ENCODE measurements around the gene TEN1. TPM values are rescaled to one million over a fixed set of nuclear protein-coding genes. Genes with fewer than 3 reads are reported as not detected.
A peak's percentile ranks its signal among the peaks of the same experiment; 100 is the strongest.

Gene TEN1
- total and polyA plus RNA-seq, 2 of the 13 experiments (the other 11 are each of a cell fraction or from before 2014, with no cell fraction given), result 18.0 to 21.3 TPM

- Histone ChIP-seq H3K9ac (ENCODE audit: insufficient read depth, low read depth, low read length) (peak overlapping the region; percentile 91), H3K27me3 (ENCODE audit: control insufficient read depth in 1 of 2, insufficient read depth in 2 of 2, low read length in 2 of 2) (no peaks in the 10 kb centered on the region; a peak in 1 of 5 replicates), H2AFZ (ENCODE audit: low read length) (no peak overlapping the region), H3K79me2 (ENCODE audit: insufficient read depth, low read length) (peaks cover 38% of the 10 kb centered on the region), H3K4me1 (ENCODE audit: insufficient read depth, low read length) (peaks cover 80% of the 10 kb centered on the region), H3K36me3 (replicated peaks in 1 of 2; ENCODE audit: control insufficient read depth in 1 of 2, insufficient read depth in 2 of 2, low read length in 2 of 2) (no peaks in the 10 kb centered on the region; a peak in 1 of 5 replicates), H4K20me1 (ENCODE audit: insufficient read depth, low read length) (peaks cover 3% of the 10 kb centered on the region; the same call in 1 of the 2 replicates), H3K4me2 (ENCODE audit: low read depth, low read length) (peak overlapping the region; percentile 87), H3K27ac (ENCODE audit: extremely low read length, insufficient read depth, low read length) (peak overlapping the region; percentile 99), H3K4me3 (replicated peaks in 1 of 3; ENCODE audit: insufficient read depth in 1 of 3, low read depth in 2 of 3, low read length in 3 of 3) (peak overlapping the region; percentile 74 to 98 (median 93)), H3K9me3 (ENCODE audit: low read length) (no peaks in the 10 kb centered on the region)
- peak; percentile 53 for ATAC-seq
- DNase-seq (ENCODE audit: low spot score), result no peak
- intact Hi-C loops (cut with micrococcal nuclease; ENCODE audit: unreplicated experiment) (loop anchor here (1.0 to 2.0 kb wide), 3 partner anchors 14 to 75 kb away; partner anchors contain the start of gene MRPL38), in situ Hi-C loops (cut with HindIII; ENCODE audit: extremely low pct_ligation_motif_present, low pct_unique_long_range_greater_than_20kb) (no loop called here)
- POLR2A ChIA-PET, result interaction anchor here (1.0 to 11.5 kb wide), 3 partner anchors 19 to 103 kb away, joined by 3 to 481 read pairs (median 4); partner anchors contain the start of gene CDK3
- FAIRE-seq, result no peak
- CTCF ChIA-PET (ENCODE audit: low intra/inter-chr PET ratio, low total read pairs), result interaction anchor here (1.4 kb wide), 1 partner anchor 26 kb away, joined by 4 read pairs; no protein-coding TSS in a partner anchor
- WGBS (ENCODE audit: low lambda C conversion rate), result 1% methylated on average over 12 of the region's 19 CpGs
- TSS peak; percentile 76 for BruUV-seq (replicated peaks)
- 0 out of 2 replicates have a peak, but pooled peaks have one; percentile 11 for TF ChIP-seq ZNF20 (CRISPR knock-in tag; IDR thresholded peaks at IDR 0.05)
- TF ChIP-seq, protein P1, sequence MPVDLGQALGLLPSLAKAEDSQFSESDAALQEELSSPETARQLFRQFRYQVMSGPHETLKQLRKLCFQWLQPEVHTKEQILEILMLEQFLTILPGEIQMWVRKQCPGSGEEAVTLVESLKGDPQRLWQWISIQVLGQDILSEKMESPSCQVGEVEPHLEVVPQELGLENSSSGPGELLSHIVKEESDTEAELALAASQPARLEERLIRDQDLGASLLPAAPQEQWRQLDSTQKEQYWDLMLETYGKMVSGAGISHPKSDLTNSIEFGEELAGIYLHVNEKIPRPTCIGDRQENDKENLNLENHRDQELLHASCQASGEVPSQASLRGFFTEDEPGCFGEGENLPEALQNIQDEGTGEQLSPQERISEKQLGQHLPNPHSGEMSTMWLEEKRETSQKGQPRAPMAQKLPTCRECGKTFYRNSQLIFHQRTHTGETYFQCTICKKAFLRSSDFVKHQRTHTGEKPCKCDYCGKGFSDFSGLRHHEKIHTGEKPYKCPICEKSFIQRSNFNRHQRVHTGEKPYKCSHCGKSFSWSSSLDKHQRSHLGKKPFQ (CRISPR knock-in tag; IDR thresholded peaks at IDR 0.05; ENCODE audit: insufficient replicate concordance), result peak; percentile 6
- TF ChIP-seq CBX2 (IDR thresholded peaks at IDR 0.05; ENCODE audit: low read depth, low read length), result no peak
- no peak for TF ChIP-seq CBX2 (CRISPR knock-in tag; IDR thresholded peaks at IDR 0.05; ENCODE audit: low read depth)
- TF ChIP-seq ZNF512B (CRISPR knock-in tag; IDR thresholded peaks at IDR 0.05; ENCODE audit: borderline replicate concordance), result no peak
- TF ChIP-seq BORCS8-MEF2B (CRISPR knock-in tag; IDR thresholded peaks at IDR 0.05), result no peak
- no peak for TF ChIP-seq MEIS2 (CRISPR knock-in tag; IDR thresholded peaks at IDR 0.05)
- TF ChIP-seq, protein P2, sequence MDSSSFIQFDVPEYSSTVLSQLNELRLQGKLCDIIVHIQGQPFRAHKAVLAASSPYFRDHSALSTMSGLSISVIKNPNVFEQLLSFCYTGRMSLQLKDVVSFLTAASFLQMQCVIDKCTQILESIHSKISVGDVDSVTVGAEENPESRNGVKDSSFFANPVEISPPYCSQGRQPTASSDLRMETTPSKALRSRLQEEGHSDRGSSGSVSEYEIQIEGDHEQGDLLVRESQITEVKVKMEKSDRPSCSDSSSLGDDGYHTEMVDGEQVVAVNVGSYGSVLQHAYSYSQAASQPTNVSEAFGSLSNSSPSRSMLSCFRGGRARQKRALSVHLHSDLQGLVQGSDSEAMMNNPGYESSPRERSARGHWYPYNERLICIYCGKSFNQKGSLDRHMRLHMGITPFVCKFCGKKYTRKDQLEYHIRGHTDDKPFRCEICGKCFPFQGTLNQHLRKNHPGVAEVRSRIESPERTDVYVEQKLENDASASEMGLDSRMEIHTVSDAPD (CRISPR knock-in tag; IDR thresholded peaks at IDR 0.05), result 0 out of 2 replicates have a peak, but pooled peaks have one; percentile 3
- 0 out of 2 replicates have a peak, but pooled peaks have one; percentile 0 for TF ChIP-seq ZNF776 (CRISPR knock-in tag; IDR thresholded peaks at IDR 0.05)
- TF ChIP-seq ZNF138 (CRISPR knock-in tag; IDR thresholded peaks at IDR 0.05; ENCODE audit: low read depth), result 0 out of 2 replicates have a peak, but pooled peaks have one; percentile 7
- 0 out of 2 replicates have a peak, but pooled peaks have one; percentile 3 for TF ChIP-seq XBP1 (CRISPR knock-in tag; IDR thresholded peaks at IDR 0.05)
- TF ChIP-seq, protein P3, sequence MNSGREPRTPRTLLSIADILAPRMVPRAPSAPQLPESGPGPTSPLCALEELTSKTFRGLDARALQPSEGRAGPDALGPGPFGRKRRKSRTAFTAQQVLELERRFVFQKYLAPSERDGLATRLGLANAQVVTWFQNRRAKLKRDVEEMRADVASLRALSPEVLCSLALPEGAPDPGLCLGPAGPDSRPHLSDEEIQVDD (CRISPR knock-in tag; IDR thresholded peaks at IDR 0.05; ENCODE audit: borderline replicate concordance), result no peak
- TF ChIP-seq RELA (CRISPR knock-in tag; IDR thresholded peaks at IDR 0.05), result 0 out of 2 replicates have a peak, but pooled peaks have one; percentile 13
- TF ChIP-seq, protein P4, sequence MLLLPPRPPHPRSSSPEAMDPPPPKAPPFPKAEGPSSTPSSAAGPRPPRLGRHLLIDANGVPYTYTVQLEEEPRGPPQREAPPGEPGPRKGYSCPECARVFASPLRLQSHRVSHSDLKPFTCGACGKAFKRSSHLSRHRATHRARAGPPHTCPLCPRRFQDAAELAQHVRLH (CRISPR knock-in tag; IDR thresholded peaks at IDR 0.05; ENCODE audit: borderline replicate concordance, low read depth), result 0 out of 2 replicates have a peak, but pooled peaks have one; percentile 7
- TF ChIP-seq KDM5A (IDR thresholded peaks at IDR 0.05; ENCODE audit: borderline replicate concordance, low read length), result 0 out of 2 replicates have a peak, but pooled peaks have one; percentile 54
- TF ChIP-seq ZNF747 (CRISPR knock-in tag; IDR thresholded peaks at IDR 0.05; ENCODE audit: borderline replicate concordance), result no peak
These were observed 706 bp downstream of the TEN1 start for GRCh38 chr17:75979705-75980187.

Data from HepG2 (cell line).